Thymus (tissue), 11 donors: ENCODE results near the gene CDKN2B-AS1. TPM values are rescaled to one million over a fixed set of nuclear protein-coding genes. Genes with fewer than 3 reads are reported as not detected.

Source experiments
- DNase-seq, 9 donors: peaks; one replicate each; pipeline ENCODE4 v3.0.0-alpha.2; 2013; ENCODE audit warnings: low spot score in 9 of 9, low read depth in 6 of 9, missing footprints in 1 of 9
- H3K27ac ChIP-seq, 2 donors: one replicate each; pipeline ENCODE4 v1.5.1; 2013; ENCODE audit warnings: control low read depth in 1 of 2, low read depth in 1 of 2, low read length in 1 of 2, mild to moderate bottlenecking in 1 of 2, moderate library complexity in 1 of 2
- H3K27me3 ChIP-seq, 2 donors: one replicate each; pipeline ENCODE4 v1.5.1; 2013; ENCODE audit warnings: low read length in 1 of 2; ENCODE audit not compliant: control insufficient read depth in 2 of 2, insufficient read depth in 1 of 2
- H3K36me3 ChIP-seq, 2 donors: one replicate each; pipeline ENCODE4 v1.5.1; 2013; ENCODE audit warnings: low read length in 1 of 2, mild to moderate bottlenecking in 1 of 2, moderate library complexity in 1 of 2; ENCODE audit not compliant: control insufficient read depth in 2 of 2, insufficient read depth in 2 of 2
- H3K4me1 ChIP-seq, 2 donors: one replicate each; pipeline ENCODE4 v1.5.1; 2013; ENCODE audit warnings: low read length in 2 of 2; ENCODE audit not compliant: control insufficient read depth in 2 of 2, insufficient read depth in 2 of 2
- H3K4me3 ChIP-seq, 2 donors: one replicate each; pipeline ENCODE4 v1.5.1; 2013; ENCODE audit warnings: low read length in 2 of 2, control low read depth in 1 of 2, mild to moderate bottlenecking in 1 of 2
- H3K9me3 ChIP-seq, 2 donors: one replicate each; pipeline ENCODE4 v1.5.1; 2013; ENCODE audit warnings: low read length in 1 of 2, mild to moderate bottlenecking in 1 of 2; ENCODE audit not compliant: control insufficient read depth in 2 of 2, insufficient read depth in 1 of 2
- WGBS: extraction: QIAGEN DNeasy Blood & Tissue Kit; methylation state at CpG from one replicate; pipeline ENCODE4 v1.1.7; 2013; 5-methylcytosine and 5-hydroxymethylcytosine counted together
- polyA plus RNA-seq: library from polyadenylated mRNA; stranded (reverse); fragments of 200-250 nt; gene quantifications from one replicate; pipeline ENCODE4 v1.2.3, GENCODE V29; 2013
- total RNA-seq: library from RNA; stranded (reverse); fragments of 120-200 nt; gene quantifications from one replicate; pipeline ENCODE4 v1.2.4, GENCODE V29; 2013
- donor health status: healthy.

Gene CDKN2B-AS1
- total and polyA plus RNA-seq, 2 donors, result 0.61 to 1.2 TPM

GRCh38 chr9:22010866-22011625, 16.5 kb downstream of the CDKN2B-AS1 start:
- Histone ChIP-seq H3K27me3 (peaks cover 34 to 56% of the 10 kb centered on the region in 2 donors), H3K27ac (no peak overlapping the region)

GRCh38 chr9:22022396-22022795, 27.8 kb downstream of the CDKN2B-AS1 start:
- Histone ChIP-seq H3K4me3 (no peak overlapping the region), H3K27me3 (peaks cover 2 to 5% of the 10 kb centered on the region in 2 donors), H3K27ac (no peak overlapping the region), H3K36me3 (no peaks in the 10 kb centered on the region), H3K9me3 (no peaks in the 10 kb centered on the region), H3K4me1 (no peaks in the 10 kb centered on the region)
- 98% methylated on average over 3 of the region's 3 CpGs for WGBS
- no peak for DNase-seq

More at GRCh38 chr9:22010866-22011625, 16.5 kb downstream of the CDKN2B-AS1 start:
- 26% methylated on average over 13 of the region's 13 CpGs for WGBS
- Histone ChIP-seq H3K4me1 (peaks cover 2 to 8% of the 10 kb centered on the region in 2 donors), H3K4me3 (no peak overlapping the region), H3K36me3 (no peaks in the 10 kb centered on the region), H3K9me3 (no peaks in the 10 kb centered on the region)
- DNase-seq, result peak in 4 of 9 donors; percentile 40 to 72 (median 57)

GRCh38 chr9:22026696-22027095, 32.1 kb downstream of the CDKN2B-AS1 start:
- Histone ChIP-seq H3K4me3 (no peak overlapping the region), H3K9me3 (no peaks in the 10 kb centered on the region), H3K27me3 (peaks cover 0 to 5% of the 10 kb centered on the region in 2 donors), H3K4me1 (no peaks in the 10 kb centered on the region), H3K27ac (no peak overlapping the region), H3K36me3 (no peaks in the 10 kb centered on the region)
- 57% methylated on average over 6 of the region's 6 CpGs for WGBS
- DNase-seq, result no peak

- Histone ChIP-seq H3K9me3 (no peaks in the 10 kb centered on the region), H3K36me3 (no peaks in the 10 kb centered on the region), H3K4me1 (no peaks in the 10 kb centered on the region), H3K27me3 (peaks cover 0 to 5% of the 10 kb centered on the region in 2 donors), H3K27ac (no peak overlapping the region), H3K4me3 (no peak overlapping the region)
- DNase-seq, result no peak
Measured at GRCh38 chr9:22028394-22028793, 33.8 kb downstream of the CDKN2B-AS1 start.

- no peaks in the 10 kb centered on the region for H3K4me1 ChIP-seq
- no peak overlapping the region for H3K4me3 ChIP-seq
- no peaks in the 10 kb centered on the region for H3K36me3 ChIP-seq
- no peaks in the 10 kb centered on the region for H3K9me3 ChIP-seq
- peaks cover 0 to 3% of the 10 kb centered on the region in 2 donors for H3K27me3 ChIP-seq
- DNase-seq, result no peak
- H3K27ac ChIP-seq, result no peak overlapping the region
- 83% methylated on average over 4 of the region's 4 CpGs for WGBS
Measured at GRCh38 chr9:22029231-22029630, 34.6 kb downstream of the CDKN2B-AS1 start.

GRCh38 chr9:22030101-22030598, 35.6 kb downstream of the CDKN2B-AS1 start:
- DNase-seq, result no peak

GRCh38 chr9:22031655-22032411, 37.2 kb downstream of the CDKN2B-AS1 start:
- no peaks in the 10 kb centered on the region for H3K4me1 ChIP-seq
- no peak overlapping the region for H3K27ac ChIP-seq
- no peak for DNase-seq
- H3K36me3 ChIP-seq, result no peaks in the 10 kb centered on the region
- H3K4me3 ChIP-seq, result no peak overlapping the region
- H3K27me3 ChIP-seq, result no peaks in the 10 kb centered on the region
- no peaks in the 10 kb centered on the region for H3K9me3 ChIP-seq
- 66% methylated on average over 4 of the region's 4 CpGs for WGBS

More at GRCh38 chr9:22030101-22030598, 35.6 kb downstream of the CDKN2B-AS1 start:
- no peak overlapping the region for H3K4me3 ChIP-seq
- H3K27ac ChIP-seq, result no peak overlapping the region
- no peaks in the 10 kb centered on the region for H3K9me3 ChIP-seq
- peaks cover 0 to 2% of the 10 kb centered on the region in 2 donors for H3K27me3 ChIP-seq
- no peaks in the 10 kb centered on the region for H3K4me1 ChIP-seq
- H3K36me3 ChIP-seq, result no peaks in the 10 kb centered on the region
- 3% methylated on average over 1 of the region's 1 CpG for WGBS

GRCh38 chr9:22033012-22033630, 38.5 kb downstream of the CDKN2B-AS1 start:
- H3K4me1 ChIP-seq, result no peaks in the 10 kb centered on the region
- no peaks in the 10 kb centered on the region for H3K9me3 ChIP-seq
- no peak for DNase-seq
- H3K27me3 ChIP-seq, result no peaks in the 10 kb centered on the region
- H3K4me3 ChIP-seq, result no peak overlapping the region
- 77% methylated on average over 8 of the region's 8 CpGs for WGBS
- H3K27ac ChIP-seq, result no peak overlapping the region
- no peaks in the 10 kb centered on the region for H3K36me3 ChIP-seq

- Histone ChIP-seq H3K27me3 (no peaks in the 10 kb centered on the region), H3K4me3 (no peak overlapping the region), H3K36me3 (no peaks in the 10 kb centered on the region), H3K4me1 (no peaks in the 10 kb centered on the region), H3K9me3 (no peaks in the 10 kb centered on the region), H3K27ac (no peak overlapping the region)
- no peak for DNase-seq
- 88% methylated on average over 2 of the region's 2 CpGs for WGBS
Measured at GRCh38 chr9:22035591-22036011, 41.0 kb downstream of the CDKN2B-AS1 start.
